Thymus (tissue), 11 donors: Measurements from ENCODE around the gene GLRX. TPM values are rescaled to one million over a fixed set of nuclear protein-coding genes. Genes with fewer than 3 reads are reported as not detected.

Experiments
- DNase-seq, 9 donors: peaks; one replicate each; pipeline ENCODE4 v3.0.0-alpha.2; 2013; ENCODE audit warnings: low spot score in 9 of 9, low read depth in 6 of 9, missing footprints in 1 of 9
- H3K27ac ChIP-seq, 2 donors: one replicate each; pipeline ENCODE4 v1.5.1; 2013; ENCODE audit warnings: control low read depth in 1 of 2, low read depth in 1 of 2, low read length in 1 of 2, mild to moderate bottlenecking in 1 of 2, moderate library complexity in 1 of 2
- H3K27me3 ChIP-seq, 2 donors: one replicate each; pipeline ENCODE4 v1.5.1; 2013; ENCODE audit warnings: low read length in 1 of 2; ENCODE audit not compliant: control insufficient read depth in 2 of 2, insufficient read depth in 1 of 2
- H3K36me3 ChIP-seq, 2 donors: one replicate each; pipeline ENCODE4 v1.5.1; 2013; ENCODE audit warnings: low read length in 1 of 2, mild to moderate bottlenecking in 1 of 2, moderate library complexity in 1 of 2; ENCODE audit not compliant: control insufficient read depth in 2 of 2, insufficient read depth in 2 of 2
- H3K4me1 ChIP-seq, 2 donors: one replicate each; pipeline ENCODE4 v1.5.1; 2013; ENCODE audit warnings: low read length in 2 of 2; ENCODE audit not compliant: control insufficient read depth in 2 of 2, insufficient read depth in 2 of 2
- H3K4me3 ChIP-seq, 2 donors: one replicate each; pipeline ENCODE4 v1.5.1; 2013; ENCODE audit warnings: low read length in 2 of 2, control low read depth in 1 of 2, mild to moderate bottlenecking in 1 of 2
- H3K9me3 ChIP-seq, 2 donors: one replicate each; pipeline ENCODE4 v1.5.1; 2013; ENCODE audit warnings: low read length in 1 of 2, mild to moderate bottlenecking in 1 of 2; ENCODE audit not compliant: control insufficient read depth in 2 of 2, insufficient read depth in 1 of 2
- WGBS: extraction: QIAGEN DNeasy Blood & Tissue Kit; methylation state at CpG from one replicate; pipeline ENCODE4 v1.1.7; 2013; 5-methylcytosine and 5-hydroxymethylcytosine counted together
- polyA plus RNA-seq: library from polyadenylated mRNA; stranded (reverse); fragments of 200-250 nt; gene quantifications from one replicate; pipeline ENCODE4 v1.2.3, GENCODE V29; 2013
- total RNA-seq: library from RNA; stranded (reverse); fragments of 120-200 nt; gene quantifications from one replicate; pipeline ENCODE4 v1.2.4, GENCODE V29; 2013
- donor health status: healthy.

GLRX gene
- total and polyA plus RNA-seq, 2 donors: 52.4 to 119 TPM

- DNase-seq: peak; percentile 71 to 95 (median 87)
- Histone ChIP-seq H3K9me3 (no peaks in the 10 kb centered on the region), H3K4me1 (peaks cover 47 to 62% of the 10 kb centered on the region in 2 donors), H3K36me3 (peaks cover 9 to 15% of the 10 kb centered on the region in 2 donors), H3K27me3 (no peaks in the 10 kb centered on the region), H3K4me3 (no peak overlapping the region), H3K27ac (peak overlapping the region; percentile 79 to 81)
- 14% methylated on average over 10 of the region's 10 CpGs for WGBS
Measured at GRCh38 chr5:95808686-95809413, 13.7 kb downstream of the GLRX start.

DNA sequence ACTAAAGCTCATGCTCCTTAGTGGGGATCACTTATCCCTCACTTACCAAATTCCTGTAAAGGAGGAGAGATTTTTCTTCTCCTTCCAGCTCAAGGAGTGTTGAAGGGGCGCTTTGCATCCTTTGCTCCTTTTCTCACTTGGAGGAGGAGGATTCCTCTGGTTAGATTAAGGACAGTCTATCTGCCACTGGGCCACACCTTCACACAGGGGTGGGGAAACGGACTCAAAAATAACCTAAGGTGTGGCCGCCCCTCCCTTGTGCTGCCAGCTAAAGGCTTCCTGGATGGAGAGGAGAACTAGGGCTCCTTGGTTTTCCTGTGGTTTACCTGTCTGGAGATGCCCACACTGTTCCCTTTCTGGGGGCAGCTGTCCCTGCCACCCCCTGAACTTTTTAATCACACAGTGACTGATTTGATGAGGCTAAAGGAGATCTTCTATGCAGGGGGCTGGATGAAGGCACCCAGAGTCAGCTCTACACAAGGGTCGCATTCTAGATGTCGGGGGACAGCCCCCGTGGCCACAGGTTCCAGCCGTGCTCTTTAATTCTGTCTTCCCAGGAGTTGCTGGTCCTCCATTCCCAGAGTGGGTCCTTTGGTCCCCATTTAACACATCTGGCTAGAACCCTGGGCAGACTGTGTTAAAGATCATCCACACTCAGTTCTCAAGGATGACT, 14.4 kb downstream of the GLRX start:
- 61% methylated on average over 7 of the region's 7 CpGs for WGBS
- H3K9me3 ChIP-seq: no peaks in the 10 kb centered on the region
- H3K27ac ChIP-seq: peak overlapping the region; percentile 79 to 81
- peaks cover 5 to 9% of the 10 kb centered on the region in 2 donors for H3K36me3 ChIP-seq
- DNase-seq: no peak
- H3K4me1 ChIP-seq: peaks cover 45 to 58% of the 10 kb centered on the region in 2 donors
- H3K4me3 ChIP-seq: no peak overlapping the region
- H3K27me3 ChIP-seq: no peaks in the 10 kb centered on the region

DNA sequence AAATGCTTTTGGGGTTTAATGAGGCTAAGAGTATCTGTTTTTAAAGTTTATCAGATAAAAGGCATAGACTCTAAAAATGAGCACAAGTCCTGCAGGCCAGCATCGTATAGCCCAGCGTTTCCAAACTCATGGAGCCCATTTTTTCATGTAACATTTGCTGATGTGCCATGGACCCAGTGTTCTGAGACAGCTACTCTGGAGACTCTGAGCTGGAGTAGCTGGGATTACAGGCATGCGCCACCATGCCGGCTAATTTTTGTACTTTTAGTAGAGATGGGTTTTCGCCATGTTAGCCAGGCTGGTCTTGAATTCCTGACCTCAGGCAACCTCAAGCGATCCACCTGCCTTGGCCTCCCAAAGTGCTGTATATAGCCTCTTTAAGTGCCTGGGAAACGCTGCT, 15.8 kb downstream of the GLRX start:
- no peak for DNase-seq
- H3K9me3 ChIP-seq: no peaks in the 10 kb centered on the region
- H3K4me1 ChIP-seq: peaks cover 32 to 47% of the 10 kb centered on the region in 2 donors
- 91% methylated on average over 7 of the region's 7 CpGs for WGBS
- H3K36me3 ChIP-seq: peaks cover 5 to 9% of the 10 kb centered on the region in 2 donors
- no peak overlapping the region for H3K4me3 ChIP-seq
- no peak overlapping the region for H3K27ac ChIP-seq
- H3K27me3 ChIP-seq: no peaks in the 10 kb centered on the region

GRCh38 chr5:95804736-95805539, 17.6 kb downstream of the GLRX start:
- H3K27ac ChIP-seq: no peak overlapping the region
- peaks cover 5 to 9% of the 10 kb centered on the region in 2 donors for H3K36me3 ChIP-seq
- H3K9me3 ChIP-seq: no peaks in the 10 kb centered on the region
- H3K27me3 ChIP-seq: no peaks in the 10 kb centered on the region
- peaks cover 21 to 30% of the 10 kb centered on the region in 2 donors for H3K4me1 ChIP-seq
- WGBS: 91% methylated on average over 6 of the region's 6 CpGs
- no peak overlapping the region for H3K4me3 ChIP-seq
- no peak for DNase-seq

DNA sequence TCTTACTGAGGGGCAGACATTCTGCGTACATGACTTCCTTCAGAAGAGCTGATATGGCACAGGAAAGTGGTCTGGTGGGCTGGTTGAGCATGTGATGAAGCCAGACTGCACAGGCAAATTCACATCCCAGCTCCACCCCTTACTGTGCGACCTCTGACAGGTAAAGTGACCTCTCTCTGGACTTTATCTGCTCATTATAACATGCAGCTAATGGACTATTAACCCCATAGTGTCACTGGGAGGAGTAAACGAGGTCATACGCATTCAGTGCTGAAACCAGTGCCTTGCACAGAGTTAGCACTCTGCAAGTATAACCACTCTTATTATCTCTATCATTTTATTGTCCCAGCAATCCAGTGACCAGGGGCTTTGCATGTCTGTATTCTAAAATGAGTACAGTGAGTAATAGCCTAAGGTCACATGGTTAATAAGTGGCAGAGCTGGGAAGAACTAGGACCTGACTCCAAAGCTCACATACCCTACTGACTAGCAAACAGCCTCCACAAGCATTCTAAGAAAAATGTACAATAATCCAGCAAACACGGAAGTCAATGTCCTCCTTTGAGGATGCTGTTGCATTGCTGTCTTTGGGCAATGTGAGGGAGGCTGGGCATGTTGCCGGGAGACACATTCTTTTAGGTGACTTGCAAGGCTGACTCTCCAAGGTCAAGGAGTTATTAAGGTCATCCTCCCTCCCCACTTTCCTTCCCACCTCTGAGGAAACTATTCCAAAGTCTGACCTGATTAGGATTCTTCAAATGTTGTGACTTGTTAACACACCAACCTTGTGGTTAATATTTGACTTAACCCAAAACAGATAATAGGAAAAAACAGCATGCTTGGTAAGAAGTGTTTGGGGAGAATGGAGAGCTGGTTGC, 19.0 kb downstream of the GLRX start:
- H3K4me3 ChIP-seq: no peak overlapping the region
- 87% methylated on average over 6 of the region's 6 CpGs for WGBS
- no peaks in the 10 kb centered on the region for H3K27me3 ChIP-seq
- no peaks in the 10 kb centered on the region for H3K9me3 ChIP-seq
- no peak for DNase-seq
- peaks cover 5 to 11% of the 10 kb centered on the region in 2 donors for H3K36me3 ChIP-seq
- peaks cover 9 to 16% of the 10 kb centered on the region in 2 donors for H3K4me1 ChIP-seq
- H3K27ac ChIP-seq: no peak overlapping the region

DNA sequence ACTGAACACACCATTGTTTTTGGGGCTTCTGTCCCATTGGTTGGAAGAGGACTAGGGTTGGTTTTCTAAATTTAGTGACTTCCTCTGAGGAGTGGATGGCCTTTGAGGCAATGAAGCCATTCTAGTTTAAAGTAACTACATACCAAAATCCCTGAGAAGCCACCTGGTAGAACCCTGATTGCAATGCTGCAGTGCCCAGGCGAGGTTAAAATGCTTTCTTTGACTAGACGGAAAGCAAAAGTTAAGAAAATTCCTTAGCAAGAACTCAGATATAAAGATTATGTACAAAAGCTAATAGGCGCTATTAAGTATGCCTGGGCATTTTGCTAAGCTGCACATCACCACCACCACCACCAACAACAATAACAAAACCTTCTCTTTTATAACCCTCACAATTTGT, 20.6 kb downstream of the GLRX start:
- Histone ChIP-seq H3K27ac (no peak overlapping the region), H3K27me3 (no peaks in the 10 kb centered on the region), H3K4me1 (peaks cover 0 to 4% of the 10 kb centered on the region in 2 donors), H3K4me3 (no peak overlapping the region), H3K36me3 (peaks cover 0 to 11% of the 10 kb centered on the region in 2 donors), H3K9me3 (no peaks in the 10 kb centered on the region)
- no peak for DNase-seq
- 96% methylated on average over 3 of the region's 3 CpGs for WGBS

DNA sequence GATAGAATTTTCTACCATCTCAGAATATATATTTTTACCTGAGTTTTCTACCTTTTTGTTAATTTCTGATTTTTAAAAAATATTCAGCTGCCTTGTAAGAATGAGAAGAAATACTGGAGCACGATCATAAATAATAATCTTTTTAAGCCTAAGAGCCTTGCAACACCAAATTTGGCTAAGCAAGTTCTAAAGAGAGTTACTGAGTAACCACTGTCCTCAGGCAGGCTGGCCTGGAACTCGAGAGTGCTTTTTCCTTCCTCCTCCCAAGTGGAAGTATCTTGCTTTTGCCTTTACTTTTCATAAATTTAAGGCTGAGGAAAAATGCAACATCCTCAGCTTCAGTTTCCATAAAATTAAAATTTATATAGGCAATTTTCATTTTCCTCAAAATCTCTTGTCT, 21.0 kb downstream of the GLRX start:
- Histone ChIP-seq H3K27me3 (no peaks in the 10 kb centered on the region), H3K36me3 (peaks cover 0 to 9% of the 10 kb centered on the region in 2 donors), H3K4me1 (peaks cover 0 to 4% of the 10 kb centered on the region in 2 donors), H3K4me3 (no peak overlapping the region), H3K27ac (no peak overlapping the region), H3K9me3 (no peaks in the 10 kb centered on the region)
- 95% methylated on average over 2 of the region's 2 CpGs for WGBS
- no peak for DNase-seq

DNA sequence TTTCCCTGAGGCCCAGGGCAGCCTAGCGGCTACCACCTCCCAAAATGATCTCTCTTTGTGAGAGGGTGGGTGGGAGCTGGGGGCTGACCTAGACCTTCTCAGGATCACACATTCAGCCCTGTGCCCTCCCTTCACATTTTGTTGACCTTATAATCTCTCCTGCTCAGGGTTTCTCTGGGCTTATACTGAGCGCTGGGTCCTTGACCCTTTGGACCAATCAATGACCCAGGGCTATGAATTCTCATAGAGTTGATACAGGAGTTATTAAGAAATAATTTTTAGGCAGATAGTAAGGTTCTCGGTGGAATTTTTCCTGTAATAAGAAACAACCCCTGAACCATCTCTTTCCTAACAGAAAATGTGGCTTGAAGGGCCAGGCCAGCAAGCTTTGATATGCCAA, 22.0 kb downstream of the GLRX start:
- peaks cover 0 to 4% of the 10 kb centered on the region in 2 donors for H3K4me1 ChIP-seq
- no peaks in the 10 kb centered on the region for H3K27me3 ChIP-seq
- 98% methylated on average over 3 of the region's 3 CpGs for WGBS
- DNase-seq: no peak
- no peaks in the 10 kb centered on the region for H3K9me3 ChIP-seq
- H3K36me3 ChIP-seq: peaks cover 0 to 5% of the 10 kb centered on the region in 2 donors
- no peak overlapping the region for H3K4me3 ChIP-seq
- no peak overlapping the region for H3K27ac ChIP-seq
